A673 (cell line): ENCODE data around the gene MOSPD3. TPM values are rescaled to one million over a fixed set of nuclear protein-coding genes. Genes with fewer than 3 reads are reported as not detected.

Source experiments
- BruUV-seq: library from RNA; stranded (reverse); fragments of 400-500 nt; replicated peaks from 2 replicates; lab custom pipeline; 2021; lab: Mats Ljungman, UMichigan
- CTCF ChIA-PET: fragments of 300-600 bp; sonication (Branson Sonifier 250); formaldehyde crosslinking; loops from one replicate; lab custom pipeline; 2022; ENCODE audit warnings: antibody characterized with exemption; lab: Charles Lee
- POLR2A ChIA-PET: fragments of 300-600 bp; sonication (Branson Sonifier 250); formaldehyde crosslinking; loops from one replicate; lab custom pipeline; 2022; ENCODE audit warnings: antibody characterized with exemption; ENCODE audit not compliant: low non-redundant PET; lab: Charles Lee
- DNase-seq: peaks from one replicate; pipeline ENCODE4 v3.0.0-alpha.2; 2015; ENCODE audit warnings: low spot score
- H3K27ac ChIP-seq: fragments of 200-600 bp; sonication (generic); 2 replicates; pipeline ENCODE4 v1.5.1; 2016; ENCODE audit warnings: mixed run types, low read depth, mild to moderate bottlenecking, mixed read lengths, antibody characterized with exemption, low read length; ENCODE audit not compliant: poor library complexity, severe bottlenecking
- H3K27me3 ChIP-seq: fragments of 200-600 bp; sonication (generic); replicated peaks from 2 replicates; pipeline ENCODE4 v1.6.1; 2017; ENCODE audit warnings: mixed run types, low read depth, mild to moderate bottlenecking, mixed read lengths, antibody characterized with exemption, low read length; ENCODE audit not compliant: insufficient read depth, poor library complexity
- H3K36me3 ChIP-seq: fragments of 200-600 bp; sonication (generic); 2 replicates; pipeline ENCODE4 v1.6.1; 2016; ENCODE audit warnings: mixed run types, mild to moderate bottlenecking, mixed read lengths, antibody characterized with exemption, low read length; ENCODE audit not compliant: insufficient read depth, poor library complexity, severe bottlenecking
- H3K4me1 ChIP-seq: fragments of 200-600 bp; sonication (generic); 2 replicates; pipeline ENCODE4 v1.6.1; 2017; ENCODE audit warnings: mixed run types, mild to moderate bottlenecking, mixed read lengths, antibody characterized with exemption, low read length; ENCODE audit not compliant: insufficient read depth, poor library complexity, severe bottlenecking
- H3K4me3 ChIP-seq: fragments of 200-600 bp; sonication (generic); 2 replicates; pipeline ENCODE4 v1.5.1; 2016; ENCODE audit warnings: low read depth, mixed run types, mild to moderate bottlenecking, mixed read lengths, low read length; ENCODE audit not compliant: poor library complexity, severe bottlenecking
- H3K9me3 ChIP-seq: fragments of 200-600 bp; sonication (generic); 2 replicates; pipeline ENCODE4 v1.6.1; 2016; ENCODE audit warnings: mixed run types, low read depth, mild to moderate bottlenecking, mixed read lengths, antibody characterized with exemption, low read length; ENCODE audit not compliant: poor library complexity, severe bottlenecking
- EZH2 ChIP-seq: fragments of 200-600 bp; sonication (generic); IDR thresholded peaks from 2 replicates; pipeline ENCODE4 v1.6.1; 2017; ENCODE audit warnings: borderline replicate concordance, low read depth, mild to moderate bottlenecking, mixed read lengths, antibody characterized with exemption, low read length; ENCODE audit not compliant: poor library complexity, severe bottlenecking
- intact Hi-C: fragments of 100-400 bp; cut with micrococcal nuclease; formaldehyde crosslinking; loops from one replicate; pipeline ENCODE4 v1.10.0; 2022; ENCODE audit not compliant: unreplicated experiment
- total RNA-seq: library from RNA; stranded (reverse); gene quantifications from 2 replicates; pipeline ENCODE4 v1.2.3, GENCODE V29; 2021
- TF ChIP-seq, protein P1 (sequence below): fragments of 300-800, 200-600 bp; sonication (generic); conservative IDR thresholded peaks from 2 replicates; pipeline ENCODE4 v1.5.1; 2017; ENCODE audit warnings: low read depth, mild to moderate bottlenecking, antibody characterized with exemption, low read length, moderate library complexity, mixed read lengths

MOSPD3 gene
- total RNA-seq, 1 experiment from 2014 or later, result 17.3 TPM

DNA sequence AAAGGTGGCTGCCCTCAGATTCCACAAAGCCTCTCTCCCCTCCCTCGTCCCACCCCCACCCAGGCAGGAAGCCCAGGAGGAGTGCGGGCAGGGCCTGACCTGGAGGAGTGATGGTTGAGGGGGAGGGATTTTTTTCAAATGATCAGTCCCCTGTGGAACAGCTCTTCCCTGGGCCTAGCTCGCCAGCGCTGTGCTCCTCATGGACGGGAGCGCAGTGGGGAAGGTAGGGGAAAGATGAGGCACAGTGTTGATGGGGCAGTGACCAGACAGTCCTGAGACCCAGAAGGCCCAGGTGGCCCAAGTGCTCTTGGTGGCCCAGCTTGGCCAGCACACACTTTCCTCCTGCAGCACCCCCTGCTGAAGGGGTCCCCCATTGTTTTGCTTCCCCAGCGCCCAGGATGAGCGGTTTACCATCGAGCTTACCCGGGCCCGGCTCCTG lies 47.2 kb upstream of the MOSPD3 start:
- no TSS peak for BruUV-seq
- TF ChIP-seq, protein P1, sequence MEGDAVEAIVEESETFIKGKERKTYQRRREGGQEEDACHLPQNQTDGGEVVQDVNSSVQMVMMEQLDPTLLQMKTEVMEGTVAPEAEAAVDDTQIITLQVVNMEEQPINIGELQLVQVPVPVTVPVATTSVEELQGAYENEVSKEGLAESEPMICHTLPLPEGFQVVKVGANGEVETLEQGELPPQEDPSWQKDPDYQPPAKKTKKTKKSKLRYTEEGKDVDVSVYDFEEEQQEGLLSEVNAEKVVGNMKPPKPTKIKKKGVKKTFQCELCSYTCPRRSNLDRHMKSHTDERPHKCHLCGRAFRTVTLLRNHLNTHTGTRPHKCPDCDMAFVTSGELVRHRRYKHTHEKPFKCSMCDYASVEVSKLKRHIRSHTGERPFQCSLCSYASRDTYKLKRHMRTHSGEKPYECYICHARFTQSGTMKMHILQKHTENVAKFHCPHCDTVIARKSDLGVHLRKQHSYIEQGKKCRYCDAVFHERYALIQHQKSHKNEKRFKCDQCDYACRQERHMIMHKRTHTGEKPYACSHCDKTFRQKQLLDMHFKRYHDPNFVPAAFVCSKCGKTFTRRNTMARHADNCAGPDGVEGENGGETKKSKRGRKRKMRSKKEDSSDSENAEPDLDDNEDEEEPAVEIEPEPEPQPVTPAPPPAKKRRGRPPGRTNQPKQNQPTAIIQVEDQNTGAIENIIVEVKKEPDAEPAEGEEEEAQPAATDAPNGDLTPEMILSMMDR, result no peak
- no peak for TF ChIP-seq EZH2
- intact Hi-C loops, result no loop called here
- Histone ChIP-seq H3K4me3 (no peak overlapping the region), H3K27ac (no peak overlapping the region), H3K4me1 (peaks cover 12% of the 10 kb centered on the region), H3K9me3 (no peaks in the 10 kb centered on the region), H3K27me3 (no peaks in the 10 kb centered on the region), H3K36me3 (no peaks in the 10 kb centered on the region)
- CTCF ChIA-PET, result interaction anchor here (0.6 to 0.9 kb wide), 2 partner anchors 10 to 104 kb away, joined by 8 read pairs; no protein-coding TSS in a partner anchor
- POLR2A ChIA-PET, result no interaction called here
- DNase-seq, result no peak

DNA sequence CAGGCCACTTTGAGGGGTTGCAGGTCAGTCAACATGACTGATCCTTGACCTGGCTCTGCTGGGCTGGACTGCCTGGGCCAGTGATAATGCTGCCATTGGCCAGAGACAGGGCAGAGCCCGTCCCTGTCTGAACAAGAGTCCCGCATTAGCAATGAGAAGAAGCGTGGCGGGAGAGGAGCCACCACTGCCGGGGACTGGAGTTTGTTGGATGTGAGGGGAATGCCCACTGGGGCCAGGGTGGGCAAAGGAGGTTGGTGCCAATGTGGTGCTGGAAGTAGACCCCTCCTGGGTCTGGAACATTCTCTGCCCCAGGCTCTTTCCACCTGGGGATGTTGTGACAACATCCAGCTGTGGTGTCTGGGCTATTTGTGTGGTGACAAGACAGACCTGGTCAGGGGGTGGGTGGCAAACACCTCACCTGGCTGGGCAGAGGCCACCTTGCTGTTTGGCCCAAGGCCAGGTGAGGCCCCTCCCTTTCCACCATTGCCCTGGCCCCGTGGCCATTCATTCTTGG lies 46.3 kb upstream of the MOSPD3 start:
- TF ChIP-seq EZH2, result no peak
- TF ChIP-seq, protein P1, result no peak
- ChIA-PET POLR2A (no interaction called here), CTCF (interaction anchor here (0.6 to 0.9 kb wide), 2 partner anchors 11 to 105 kb away, joined by 8 read pairs; no protein-coding TSS in a partner anchor)
- no peak for DNase-seq
- BruUV-seq, result no TSS peak
- Histone ChIP-seq H3K27ac (no peak overlapping the region), H3K4me3 (no peak overlapping the region), H3K4me1 (peaks cover 14% of the 10 kb centered on the region), H3K36me3 (no peaks in the 10 kb centered on the region), H3K27me3 (no peaks in the 10 kb centered on the region), H3K9me3 (no peaks in the 10 kb centered on the region)
- intact Hi-C loops, result no loop called here

DNA sequence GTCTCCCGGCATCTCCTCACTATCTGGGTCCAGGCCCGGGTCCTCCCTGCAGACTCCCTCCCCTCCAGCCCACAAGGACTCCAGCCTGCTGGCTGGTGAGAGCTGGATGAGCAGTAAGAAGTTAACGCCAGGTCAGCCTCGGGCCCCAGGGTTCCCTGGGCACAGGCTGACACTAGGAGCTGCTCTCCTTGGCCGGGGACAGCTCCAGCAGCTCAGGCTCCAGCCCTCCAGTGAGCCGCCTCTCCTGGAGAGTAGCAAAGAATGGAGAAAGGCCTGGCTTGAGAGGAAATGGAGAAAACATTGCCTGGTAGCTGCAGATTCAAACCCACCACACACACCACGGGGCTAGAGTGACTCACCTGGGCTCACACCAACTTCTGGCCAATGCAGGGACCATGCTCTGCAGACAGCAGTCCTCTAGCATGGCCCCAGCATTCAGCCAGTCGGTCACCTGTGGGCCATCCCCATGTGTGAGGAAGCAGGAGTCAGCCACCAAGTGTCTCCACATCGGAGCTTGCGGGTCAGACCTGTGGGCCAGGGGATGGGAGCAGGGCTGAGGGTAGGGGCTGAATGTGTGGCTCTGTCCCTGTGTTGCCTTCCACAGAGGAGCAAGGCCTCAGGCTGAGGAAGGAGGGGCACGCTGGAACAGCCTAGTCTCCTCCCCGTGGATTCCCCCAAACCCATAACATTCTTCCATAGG lies 45.2 kb upstream of the MOSPD3 start:
- Histone ChIP-seq H3K27me3 (no peaks in the 10 kb centered on the region), H3K4me3 (no peak overlapping the region), H3K27ac (peak overlapping the region; percentile 21), H3K9me3 (no peaks in the 10 kb centered on the region), H3K4me1 (peaks cover 14% of the 10 kb centered on the region), H3K36me3 (no peaks in the 10 kb centered on the region)
- TF ChIP-seq, protein P1, result no peak
- CTCF ChIA-PET, result no interaction called here
- BruUV-seq, result no TSS peak
- POLR2A ChIA-PET, result no interaction called here
- intact Hi-C loops, result no loop called here
- DNase-seq, result no peak
